SK-N-SH (cell line): Measurements from ENCODE around the gene RECK. TPM values are rescaled to one million over a fixed set of nuclear protein-coding genes. Genes with fewer than 3 reads are reported as not detected.

Experiments used
- CTCF ChIA-PET: fragments of 300-600, 350-600 bp; formaldehyde crosslinking; extraction: SDS; loops from one replicate; lab custom pipeline; 2021; lab: Yijun Ruan, JAX
- POLR2A ChIA-PET: fragments of 350-600 bp; sonication (Branson Sonifier 250); formaldehyde crosslinking; extraction: SDS; loops from one replicate; lab custom pipeline; 2020; ENCODE audit warnings: antibody characterized with exemption, inconsistent platforms; lab: Yijun Ruan, JAX
- DNase-seq: peaks from one replicate; pipeline ENCODE4 v3.0.0; 2012
- H2AFZ ChIP-seq: fragments of 200-600 bp; sonication (generic); 2 replicates; pipeline ENCODE4 v1.8.1; 2016; ENCODE audit warnings: antibody characterized with exemption, mild to moderate bottlenecking, low read depth
- H3F3A ChIP-seq: fragments of 200-600 bp; sonication (generic); replicated peaks from 2 replicates; pipeline ENCODE3; 2016; ENCODE audit warnings: antibody characterized with exemption, mild to moderate bottlenecking; ENCODE audit not compliant: insufficient read depth
- H3K27ac ChIP-seq, 2 experiments: fragments of 200-500 bp in 1 of 2; fragments of 200-600 bp in 1 of 2; sonication (Bioruptor generic) in 1 of 2; sonication (generic), shearing (Covaris generic) in 1 of 2; 2 replicates each; pipeline versions ENCODE4 v1.5.1 to v1.6.1; 2014 to 2016; ENCODE audit warnings: low read depth in 2 of 2, inconsistent platforms in 1 of 2, low read length in 1 of 2, mild to moderate bottlenecking in 1 of 2, mixed read lengths in 1 of 2
- H3K27me3 ChIP-seq: fragments of 200-600 bp; sonication (generic), shearing (Covaris generic); 2 replicates; pipeline ENCODE4 v1.6.1; 2016; ENCODE audit warnings: mixed run types; ENCODE audit not compliant: insufficient read depth
- H3K36me3 ChIP-seq, 2 experiments: fragments of 200-500 bp in 1 of 2; fragments of 200-600 bp in 1 of 2; sonication (Bioruptor generic) in 1 of 2; sonication (generic) in 1 of 2; replicated peaks in 1 of 2; 2 replicates each; pipeline versions ENCODE3 to v1.5.1; 2014 to 2016; ENCODE audit warnings: low read length in 1 of 2, mild to moderate bottlenecking in 1 of 2; ENCODE audit not compliant: insufficient read depth in 2 of 2, control insufficient read depth in 1 of 2
- H3K4me1 ChIP-seq, 2 experiments: fragments of 200-500 bp in 1 of 2; fragments of 200-600 bp in 1 of 2; sonication (Bioruptor generic) in 1 of 2; sonication (generic), shearing (Covaris generic) in 1 of 2; 2 replicates each; pipeline versions ENCODE4 v1.5.1 to v1.6.1; 2014 to 2016; ENCODE audit warnings: low read depth in 1 of 2, low read length in 1 of 2, mixed run types in 1 of 2; ENCODE audit not compliant: insufficient read depth in 2 of 2, control insufficient read depth in 1 of 2
- H3K4me2 ChIP-seq: fragments of 200-600 bp; sonication (generic), shearing (Covaris generic); 2 replicates; pipeline ENCODE4 v1.6.1; 2017; ENCODE audit warnings: mixed run types
- H3K4me3 ChIP-seq, 2 experiments: fragments of 200-500 bp in 1 of 2; fragments of 200-600 bp in 1 of 2; sonication (Bioruptor generic) in 1 of 2; sonication (generic), shearing (Covaris generic) in 1 of 2; 2 replicates each; pipeline versions ENCODE4 v1.5.1 to v1.8.1; 2014 to 2016; ENCODE audit warnings: low read depth in 2 of 2, inconsistent platforms in 1 of 2, low read length in 1 of 2, mild to moderate bottlenecking in 1 of 2, mixed read lengths in 1 of 2, moderate library complexity in 1 of 2
- H3K79me2 ChIP-seq: fragments of 200-600 bp; sonication (generic); 2 replicates; pipeline ENCODE4 v1.8.1; 2017; ENCODE audit warnings: mild to moderate bottlenecking; ENCODE audit not compliant: insufficient read depth
- H3K9ac ChIP-seq: fragments of 200-600 bp; sonication (generic); 2 replicates; pipeline ENCODE4 v1.6.1; 2017; ENCODE audit warnings: mixed run types
- H3K9me2 ChIP-seq: fragments of 200-600 bp; sonication (generic); 2 replicates; pipeline ENCODE4 v1.6.1; 2017; ENCODE audit warnings: mixed run types
- H3K9me3 ChIP-seq: fragments of 200-600 bp; sonication (generic); 2 replicates; pipeline ENCODE4 v1.6.1; 2017; ENCODE audit warnings: mixed run types, mild to moderate bottlenecking, moderate library complexity
- H4K20me1 ChIP-seq: fragments of 200-600 bp; sonication (generic); 2 replicates; pipeline ENCODE4 v1.6.1; 2017; ENCODE audit warnings: mild to moderate bottlenecking, mixed run types; ENCODE audit not compliant: insufficient read depth
- EP300 ChIP-seq, 2 experiments: IDR thresholded peaks; 2 replicates each; pipeline versions ENCODE4 v1.4.0 to v1.6.1; 2012; ENCODE audit warnings: borderline replicate concordance in 1 of 2, low read depth in 1 of 2, low read length in 1 of 2
- EZH2phosphoT487 ChIP-seq: fragments of 200-600 bp; sonication (generic); IDR thresholded peaks from 2 replicates; pipeline ENCODE4 v1.6.1; 2017; ENCODE audit warnings: low read depth, mixed run types, mild to moderate bottlenecking, antibody characterized with exemption, moderate library complexity, borderline replicate concordance
- GABPA ChIP-seq: IDR thresholded peaks from 2 replicates; pipeline ENCODE4 v1.4.0; 2012; ENCODE audit warnings: low read depth, mild to moderate bottlenecking
- JUND ChIP-seq: IDR thresholded peaks from 2 replicates; pipeline ENCODE4 v1.4.0; 2012
- MXI1 ChIP-seq: IDR thresholded peaks from 2 replicates; pipeline ENCODE4 v1.6.1; 2012; ENCODE audit warnings: mild to moderate bottlenecking, low read depth, low read length, improper control_type of control experiment
- NFIC ChIP-seq: IDR thresholded peaks from 2 replicates; pipeline ENCODE4 v1.4.0; 2012; ENCODE audit warnings: borderline replicate concordance
- POLR2AphosphoS5 ChIP-seq: IDR thresholded peaks from 2 replicates; pipeline ENCODE4 v1.6.1; 2012; ENCODE audit warnings: low read depth, low read length
- RAD21 ChIP-seq: IDR thresholded peaks from 2 replicates; pipeline ENCODE4 v1.6.1; 2012; ENCODE audit warnings: mild to moderate bottlenecking, low read length
- RFX5 ChIP-seq: IDR thresholded peaks from 2 replicates; pipeline ENCODE4 v1.6.1; 2012; ENCODE audit warnings: mild to moderate bottlenecking, improper control_type of control experiment, low read length
- RXRA ChIP-seq: IDR thresholded peaks from 2 replicates; pipeline ENCODE4 v1.4.0; 2012; ENCODE audit warnings: low read depth, mild to moderate bottlenecking, borderline replicate concordance
- TCF12 ChIP-seq: IDR thresholded peaks from 2 replicates; pipeline ENCODE4 v1.4.0; 2012
- TEAD4 ChIP-seq: IDR thresholded peaks from 2 replicates; pipeline ENCODE4 v1.4.0; 2012; ENCODE audit warnings: mild to moderate bottlenecking, borderline replicate concordance; ENCODE audit not compliant: insufficient read depth
- YY1 ChIP-seq: IDR thresholded peaks from 2 replicates; pipeline ENCODE4 v1.4.0; 2012; ENCODE audit warnings: low read depth, mild to moderate bottlenecking
- WGBS: methylation state at CpG from one replicate; pipeline ENCODE4 v1.1.6; 2017; ENCODE audit warnings: low lambda C conversion rate; 5-methylcytosine and 5-hydroxymethylcytosine counted together
- polyA plus RNA-seq, 3 experiments: library from polyadenylated mRNA; depleted of rRNA; stranded (reverse); fragments of >200 nt; gene quantifications; 2 replicates each; pipeline ENCODE4 v1.2.3, GENCODE V29; 2012
- TF ChIP-seq, protein P1 (sequence below): IDR thresholded peaks from 2 replicates; pipeline ENCODE4 v1.4.0; 2012; ENCODE audit warnings: low read depth
- TF ChIP-seq, protein P2 (sequence below): fragments of 200-600 bp; sonication (generic); IDR thresholded peaks from 2 replicates; pipeline ENCODE4 v1.6.1; 2017; ENCODE audit warnings: antibody characterized with exemption, mild to moderate bottlenecking, moderate library complexity
- TF ChIP-seq, protein P3 (sequence below): fragments of 150-350 bp; IDR thresholded peaks from 2 replicates; pipeline ENCODE4 v1.6.1; 2017; ENCODE audit warnings: antibody characterized with exemption, low read length, low read depth, borderline replicate concordance
- TF ChIP-seq, protein P4 (sequence below): IDR thresholded peaks from 2 replicates; pipeline ENCODE4; 2012
- TF ChIP-seq, protein P5 (sequence below): IDR thresholded peaks from 2 replicates; pipeline ENCODE4 v1.4.0; 2012; ENCODE audit warnings: low read depth, borderline replicate concordance

RECK gene
- polyA plus RNA-seq, 1 of the 3 experiments (the other 2 are of a cell fraction), result 22.8 TPM

DNA sequence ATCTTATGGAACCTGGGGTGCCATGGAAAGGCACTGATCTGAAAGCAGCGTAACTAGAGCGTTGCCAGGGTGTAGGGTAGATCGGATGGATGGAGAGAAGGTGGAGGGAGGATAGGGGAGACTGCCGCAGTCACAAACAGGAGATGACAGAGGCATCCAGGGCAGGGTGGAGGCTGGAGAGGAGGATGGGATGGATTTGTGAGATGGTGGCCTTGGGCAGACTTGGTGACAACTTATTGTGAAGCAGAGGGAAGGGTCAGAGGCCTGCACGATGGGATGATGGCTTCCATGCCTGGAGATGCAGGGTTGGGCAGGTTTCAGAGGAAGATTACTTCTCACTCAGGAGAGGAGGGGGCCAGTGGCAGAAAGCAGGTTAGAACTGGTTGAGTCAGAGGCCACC, 102.2 kb downstream of the RECK start:
- no peaks in the 10 kb centered on the region for H3F3A ChIP-seq
- no peaks in the 10 kb centered on the region for H3K9me2 ChIP-seq
- no peak overlapping the region for H3K9ac ChIP-seq
- no peak overlapping the region for H2AFZ ChIP-seq
- H3K79me2 ChIP-seq, result peaks cover 50% of the 10 kb centered on the region
- DNase-seq, result no peak
- no peaks in the 10 kb centered on the region for H3K36me3 ChIP-seq
- H3K9me3 ChIP-seq, result no peaks in the 10 kb centered on the region
- no peak overlapping the region for H3K27ac ChIP-seq
- POLR2A ChIA-PET, result interaction anchor here (2.9 kb wide), 1 partner anchor 25 kb away, joined by 12 read pairs; no protein-coding TSS in a partner anchor
- no peaks in the 10 kb centered on the region for H3K27me3 ChIP-seq
- peaks cover 0 to 21% of the 10 kb centered on the region in 2 experiments; a peak in 3 of 4 replicates for H3K4me1 ChIP-seq
- CTCF ChIA-PET, result interaction anchor here (2.8 to 8.1 kb wide), 2 partner anchors 28 to 36 kb away, joined by 27 to 113 read pairs; partner anchors contain the start of gene CCIN
- no peak overlapping the region for H3K4me3 ChIP-seq
- TF ChIP-seq RFX5, result no peak
- no peak for TF ChIP-seq RAD21
- TF ChIP-seq POLR2AphosphoS5, result no peak
- 97% methylated on average over 5 of the region's 5 CpGs for WGBS
- H3K4me2 ChIP-seq, result 0 out of 2 replicates have a peak overlapping the region, but pooled peaks have one; percentile 98
- peaks cover 8% of the 10 kb centered on the region for H4K20me1 ChIP-seq

DNA sequence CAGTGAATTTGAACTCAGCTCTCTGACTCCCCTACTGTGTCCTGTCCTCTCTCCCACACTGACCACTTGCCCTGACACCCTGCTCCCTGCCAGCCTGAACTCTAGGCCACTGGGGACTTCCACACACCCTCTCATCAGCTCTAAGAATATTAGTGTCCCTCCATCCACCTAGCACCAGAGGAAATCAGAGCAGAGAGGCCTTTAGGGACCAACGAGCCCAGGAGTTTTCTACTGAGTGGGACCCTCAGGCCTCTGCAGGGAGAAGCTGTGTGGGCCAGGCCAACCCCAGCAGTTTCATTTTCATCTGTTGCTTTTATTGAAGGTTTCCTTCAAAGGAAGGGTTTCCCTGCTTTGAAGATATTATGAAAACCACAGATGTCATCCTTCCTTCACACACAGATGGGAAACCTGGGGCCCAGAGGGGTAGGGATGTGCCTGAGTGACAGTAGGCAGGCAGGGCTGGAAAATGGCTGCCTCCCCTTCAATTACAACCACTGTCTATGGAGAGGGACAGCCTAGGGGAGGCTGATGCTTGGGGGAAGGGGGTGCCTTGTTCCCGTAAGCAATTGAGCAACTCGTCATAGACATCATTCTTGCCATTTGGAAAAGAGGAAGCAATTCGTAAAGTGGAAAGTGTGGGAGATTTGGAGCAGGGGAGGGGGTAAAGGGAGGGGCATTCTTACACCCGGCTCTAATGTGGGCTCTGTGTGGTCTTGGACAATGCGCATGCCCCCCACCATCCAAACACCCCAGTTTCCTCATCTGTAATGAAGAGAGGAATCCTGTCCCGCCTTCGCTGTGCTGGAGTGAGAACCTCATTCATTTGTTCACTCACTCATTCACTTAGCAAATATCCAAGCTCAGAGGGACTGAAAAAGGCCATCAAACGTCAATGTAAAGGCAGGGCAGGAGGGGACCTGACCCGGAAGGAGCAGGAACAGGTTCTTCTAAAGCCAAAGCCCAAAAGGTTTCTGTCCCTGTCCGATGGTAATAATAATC, 103.7 kb downstream of the RECK start:
- Histone ChIP-seq H2AFZ (no peak overlapping the region), H3K4me2 (no peak overlapping the region), H4K20me1 (peaks cover 8% of the 10 kb centered on the region), H3K27me3 (no peaks in the 10 kb centered on the region), H3K4me1 (peaks cover 0 to 21% of the 10 kb centered on the region in 2 experiments; a peak in 3 of 4 replicates), H3K9me3 (no peaks in the 10 kb centered on the region), H3K27ac (no peak overlapping the region), H3K36me3 (peaks cover 0 to 11% of the 10 kb centered on the region in 2 experiments), H3K4me3 (no peak overlapping the region), H3K9ac (no peak overlapping the region), H3F3A (no peaks in the 10 kb centered on the region), H3K9me2 (no peaks in the 10 kb centered on the region), H3K79me2 (peaks cover 50% of the 10 kb centered on the region)
- WGBS, result 90% methylated on average over 11 of the region's 11 CpGs
- DNase-seq, result no peak
- TF ChIP-seq MXI1 (no peak), YY1 (no peak), GABPA (no peak), RXRA (no peak), NFIC (no peak), TCF12 (no peak), RFX5 (no peak), EZH2phosphoT487 (no peak), TEAD4 (no peak), EP300 (IDR thresholded peaks at IDR 0.05; ENCODE audit: borderline replicate concordance in 1 of 2, low read depth in 1 of 2, low read length in 1 of 2) (no peak), JUND (no peak)
- TF ChIP-seq, protein P1, sequence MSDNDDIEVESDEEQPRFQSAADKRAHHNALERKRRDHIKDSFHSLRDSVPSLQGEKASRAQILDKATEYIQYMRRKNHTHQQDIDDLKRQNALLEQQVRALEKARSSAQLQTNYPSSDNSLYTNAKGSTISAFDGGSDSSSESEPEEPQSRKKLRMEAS, result no peak
- TF ChIP-seq, protein P2, sequence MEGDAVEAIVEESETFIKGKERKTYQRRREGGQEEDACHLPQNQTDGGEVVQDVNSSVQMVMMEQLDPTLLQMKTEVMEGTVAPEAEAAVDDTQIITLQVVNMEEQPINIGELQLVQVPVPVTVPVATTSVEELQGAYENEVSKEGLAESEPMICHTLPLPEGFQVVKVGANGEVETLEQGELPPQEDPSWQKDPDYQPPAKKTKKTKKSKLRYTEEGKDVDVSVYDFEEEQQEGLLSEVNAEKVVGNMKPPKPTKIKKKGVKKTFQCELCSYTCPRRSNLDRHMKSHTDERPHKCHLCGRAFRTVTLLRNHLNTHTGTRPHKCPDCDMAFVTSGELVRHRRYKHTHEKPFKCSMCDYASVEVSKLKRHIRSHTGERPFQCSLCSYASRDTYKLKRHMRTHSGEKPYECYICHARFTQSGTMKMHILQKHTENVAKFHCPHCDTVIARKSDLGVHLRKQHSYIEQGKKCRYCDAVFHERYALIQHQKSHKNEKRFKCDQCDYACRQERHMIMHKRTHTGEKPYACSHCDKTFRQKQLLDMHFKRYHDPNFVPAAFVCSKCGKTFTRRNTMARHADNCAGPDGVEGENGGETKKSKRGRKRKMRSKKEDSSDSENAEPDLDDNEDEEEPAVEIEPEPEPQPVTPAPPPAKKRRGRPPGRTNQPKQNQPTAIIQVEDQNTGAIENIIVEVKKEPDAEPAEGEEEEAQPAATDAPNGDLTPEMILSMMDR, result no peak
- TF ChIP-seq, protein P3, sequence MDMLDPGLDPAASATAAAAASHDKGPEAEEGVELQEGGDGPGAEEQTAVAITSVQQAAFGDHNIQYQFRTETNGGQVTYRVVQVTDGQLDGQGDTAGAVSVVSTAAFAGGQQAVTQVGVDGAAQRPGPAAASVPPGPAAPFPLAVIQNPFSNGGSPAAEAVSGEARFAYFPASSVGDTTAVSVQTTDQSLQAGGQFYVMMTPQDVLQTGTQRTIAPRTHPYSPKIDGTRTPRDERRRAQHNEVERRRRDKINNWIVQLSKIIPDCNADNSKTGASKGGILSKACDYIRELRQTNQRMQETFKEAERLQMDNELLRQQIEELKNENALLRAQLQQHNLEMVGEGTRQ, result no peak
- TF ChIP-seq, protein P4, sequence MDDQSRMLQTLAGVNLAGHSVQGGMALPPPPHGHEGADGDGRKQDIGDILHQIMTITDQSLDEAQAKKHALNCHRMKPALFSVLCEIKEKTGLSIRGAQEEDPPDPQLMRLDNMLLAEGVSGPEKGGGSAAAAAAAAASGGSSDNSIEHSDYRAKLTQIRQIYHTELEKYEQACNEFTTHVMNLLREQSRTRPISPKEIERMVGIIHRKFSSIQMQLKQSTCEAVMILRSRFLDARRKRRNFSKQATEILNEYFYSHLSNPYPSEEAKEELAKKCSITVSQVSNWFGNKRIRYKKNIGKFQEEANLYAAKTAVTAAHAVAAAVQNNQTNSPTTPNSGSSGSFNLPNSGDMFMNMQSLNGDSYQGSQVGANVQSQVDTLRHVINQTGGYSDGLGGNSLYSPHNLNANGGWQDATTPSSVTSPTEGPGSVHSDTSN, result no peak
- TF ChIP-seq, protein P5, sequence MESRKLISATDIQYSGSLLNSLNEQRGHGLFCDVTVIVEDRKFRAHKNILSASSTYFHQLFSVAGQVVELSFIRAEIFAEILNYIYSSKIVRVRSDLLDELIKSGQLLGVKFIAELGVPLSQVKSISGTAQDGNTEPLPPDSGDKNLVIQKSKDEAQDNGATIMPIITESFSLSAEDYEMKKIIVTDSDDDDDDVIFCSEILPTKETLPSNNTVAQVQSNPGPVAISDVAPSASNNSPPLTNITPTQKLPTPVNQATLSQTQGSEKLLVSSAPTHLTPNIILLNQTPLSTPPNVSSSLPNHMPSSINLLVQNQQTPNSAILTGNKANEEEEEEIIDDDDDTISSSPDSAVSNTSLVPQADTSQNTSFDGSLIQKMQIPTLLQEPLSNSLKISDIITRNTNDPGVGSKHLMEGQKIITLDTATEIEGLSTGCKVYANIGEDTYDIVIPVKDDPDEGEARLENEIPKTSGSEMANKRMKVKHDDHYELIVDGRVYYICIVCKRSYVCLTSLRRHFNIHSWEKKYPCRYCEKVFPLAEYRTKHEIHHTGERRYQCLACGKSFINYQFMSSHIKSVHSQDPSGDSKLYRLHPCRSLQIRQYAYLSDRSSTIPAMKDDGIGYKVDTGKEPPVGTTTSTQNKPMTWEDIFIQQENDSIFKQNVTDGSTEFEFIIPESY, result no peak
- CTCF ChIA-PET, result interaction anchor here (0.7 to 8.1 kb wide), 10 partner anchors 10 to 48 kb away, joined by 3 to 113 read pairs (median 4); partner anchors contain the start of gene CCIN
- POLR2A ChIA-PET, result interaction anchor here (0.5 to 1.5 kb wide), 3 partner anchors 8 to 55 kb away, joined by 3 to 7 read pairs (median 3); no protein-coding TSS in a partner anchor
